GM19193 (cell line): Measurements from ENCODE around the gene FLRT1.

Experiments used
- POLR2A ChIP-seq: IDR thresholded peaks from 4 replicates; pipeline ENCODE4 v1.6.1; 2011; ENCODE audit not compliant: insufficient read depth, insufficient read length; ENCODE audit errors: extremely low read depth

FLRT1 gene

DNA sequence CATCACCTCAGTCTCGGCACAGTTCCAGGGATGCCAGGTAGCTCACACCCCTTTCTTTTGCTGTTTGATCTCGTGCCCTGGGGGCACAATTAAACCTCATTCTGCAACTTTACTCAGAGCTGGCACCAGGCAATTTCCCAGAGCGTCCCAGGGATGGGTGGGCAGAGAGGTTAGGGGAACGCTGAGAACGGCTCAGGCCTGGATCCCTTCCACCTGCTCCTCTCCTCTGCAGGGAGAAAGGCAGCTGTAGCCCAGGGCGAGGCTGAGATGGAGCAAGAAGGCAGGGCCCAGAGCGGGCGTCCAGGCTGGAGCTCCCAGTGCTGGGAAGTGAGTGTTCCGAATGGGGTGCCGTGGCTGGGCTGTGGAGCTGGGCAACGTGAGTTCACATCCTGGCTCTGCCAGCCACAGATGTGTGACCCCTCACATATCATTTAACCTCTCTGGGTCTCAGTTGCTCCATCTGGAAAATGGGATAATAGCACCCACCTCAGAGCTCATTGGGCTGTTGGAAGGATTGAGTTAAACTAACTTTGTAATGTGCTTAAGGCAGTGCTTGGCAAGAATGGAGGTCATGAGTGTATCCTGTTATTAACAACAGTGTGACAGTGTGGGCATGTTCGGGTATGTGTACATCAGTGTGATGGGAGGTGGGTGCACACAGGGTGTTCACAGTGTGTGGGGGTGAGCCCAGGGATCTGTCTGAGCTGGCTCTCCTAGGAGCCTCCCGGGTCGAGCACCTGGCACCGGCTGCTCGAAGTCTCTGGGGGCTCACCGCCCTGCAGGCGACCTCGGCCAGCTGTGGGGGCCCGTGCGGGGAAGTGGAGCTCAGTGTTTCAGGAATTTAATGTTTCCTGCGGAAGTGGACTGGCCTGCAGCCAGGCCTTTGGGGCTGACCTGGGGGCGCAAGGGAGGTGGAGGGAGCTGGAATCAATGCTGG, 34.0 kb upstream of the FLRT1 start:
- no peak for TF ChIP-seq POLR2A

DNA sequence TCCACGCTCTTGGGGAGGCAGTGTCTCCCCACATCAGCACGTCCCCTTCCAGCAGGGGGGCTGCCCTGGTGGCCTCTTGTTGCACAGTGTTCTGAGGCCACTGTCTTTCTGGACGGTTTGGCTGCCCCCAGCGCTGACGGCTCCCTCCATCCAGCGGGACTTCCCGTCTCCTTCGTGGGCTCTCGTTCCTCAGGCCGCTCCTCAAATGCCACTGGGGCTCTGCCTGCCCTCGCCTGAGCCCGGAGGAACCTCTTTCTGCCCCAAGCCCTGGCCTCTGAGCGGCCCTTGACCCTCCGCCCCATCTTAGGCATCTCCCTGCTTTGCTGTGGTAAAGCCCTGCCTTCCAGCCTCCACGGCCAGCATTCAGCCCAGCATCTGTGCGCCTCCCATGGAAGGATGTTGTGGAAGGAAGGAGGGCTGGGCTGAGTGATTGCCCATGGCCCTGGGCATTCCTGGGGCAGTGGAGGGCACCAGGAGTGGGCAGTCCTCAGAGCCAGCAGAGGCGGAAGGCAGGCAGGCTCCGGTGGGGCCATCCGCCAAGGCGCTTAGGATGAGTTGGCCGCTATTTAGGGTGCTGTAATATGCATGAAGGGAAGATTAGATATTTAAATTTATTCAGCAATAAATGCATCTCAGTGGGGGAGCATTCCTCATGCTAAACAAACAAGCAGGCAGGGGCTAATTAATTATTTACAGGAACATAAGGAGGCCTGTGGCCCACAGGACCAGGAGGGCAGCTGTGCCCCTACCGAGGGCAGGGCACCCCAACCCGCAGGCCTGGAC, 31.7 kb upstream of the FLRT1 start:
- TF ChIP-seq POLR2A = no peak

DNA sequence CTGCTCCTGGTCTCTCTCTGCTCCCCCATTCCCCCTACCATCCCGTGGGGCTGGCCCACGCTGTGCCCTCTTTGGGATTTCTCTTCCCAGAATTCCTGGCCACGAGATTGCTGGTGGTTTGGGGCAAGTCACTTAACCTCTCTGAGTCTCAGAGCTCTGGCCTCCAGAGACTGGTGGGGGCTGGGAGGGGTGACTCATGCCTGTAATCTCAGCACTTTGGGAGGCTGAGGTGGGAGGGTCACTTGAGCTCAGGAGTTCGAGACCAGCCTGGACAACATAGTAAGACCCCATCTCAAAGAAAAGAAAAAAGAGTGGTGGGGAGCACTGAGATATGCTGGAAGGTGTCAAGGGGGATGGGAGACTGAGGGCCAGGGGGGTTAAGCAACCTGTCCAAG, 31.1 kb upstream of the FLRT1 start:
- no peak for TF ChIP-seq POLR2A

DNA sequence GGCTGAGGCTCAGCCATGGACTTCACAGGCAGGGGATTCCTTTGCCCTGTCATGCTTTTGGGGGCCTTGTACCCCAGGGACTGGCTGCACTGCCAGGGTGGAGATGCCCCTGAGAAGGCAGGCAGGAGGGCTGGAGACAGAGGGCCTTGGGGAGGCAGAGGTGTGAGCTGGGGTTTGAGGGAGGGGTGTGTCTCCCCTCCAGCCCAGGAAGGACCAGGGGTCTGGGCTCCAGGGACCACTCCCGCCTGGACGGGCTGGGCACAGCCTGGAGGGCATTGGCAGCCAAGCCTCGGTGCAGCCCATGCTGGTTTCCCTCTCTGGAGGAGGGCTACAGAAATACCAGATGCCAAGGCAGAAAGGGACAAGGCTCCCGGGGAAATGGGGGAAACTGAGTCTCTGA, 30.0 kb upstream of the FLRT1 start:
- no peak for TF ChIP-seq POLR2A

DNA sequence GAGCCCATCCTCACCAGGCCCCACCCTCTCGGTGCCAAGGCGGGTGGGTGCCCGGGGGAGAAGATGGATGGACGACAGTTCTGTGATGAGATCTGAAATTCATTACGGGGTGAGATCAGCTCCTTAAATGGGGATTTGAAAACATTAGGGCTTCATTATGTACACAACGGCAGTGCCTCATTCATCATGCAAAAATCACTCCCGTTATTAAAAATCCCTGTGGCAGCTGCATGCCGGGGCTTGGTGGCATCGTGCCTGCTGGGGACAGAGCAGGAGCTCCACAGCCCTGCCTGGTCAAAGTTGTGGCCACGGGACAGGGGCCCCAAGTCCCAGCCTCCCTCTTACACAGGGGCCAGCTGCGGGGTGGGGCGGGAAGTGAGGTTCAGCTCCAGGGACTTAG, 29.3 kb upstream of the FLRT1 start:
- TF ChIP-seq POLR2A = no peak

DNA sequence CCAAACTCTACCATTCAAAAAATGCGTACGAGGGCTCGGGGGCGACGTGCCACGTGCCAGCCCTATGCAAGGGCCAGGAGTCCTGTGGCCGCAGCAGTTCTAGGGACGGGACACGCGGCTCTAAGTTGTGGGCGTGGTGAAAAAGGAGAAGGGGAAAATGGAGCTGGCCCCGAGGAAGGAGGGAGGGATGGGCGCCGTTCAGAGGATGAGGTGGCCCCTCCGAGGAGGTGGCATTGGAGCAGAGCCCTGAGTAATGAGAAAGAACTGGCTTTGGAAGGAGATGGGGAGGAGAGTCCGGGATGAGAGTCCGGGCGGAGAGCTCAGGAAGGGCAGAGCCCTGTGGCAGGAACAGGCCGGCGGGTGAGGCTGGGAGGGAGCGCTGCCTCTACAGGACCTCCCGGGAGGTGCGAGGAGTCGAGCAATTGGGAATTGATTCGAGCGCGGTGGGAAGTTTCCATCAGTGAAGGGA, 28.5 kb upstream of the FLRT1 start:
- no peak for TF ChIP-seq POLR2A

DNA sequence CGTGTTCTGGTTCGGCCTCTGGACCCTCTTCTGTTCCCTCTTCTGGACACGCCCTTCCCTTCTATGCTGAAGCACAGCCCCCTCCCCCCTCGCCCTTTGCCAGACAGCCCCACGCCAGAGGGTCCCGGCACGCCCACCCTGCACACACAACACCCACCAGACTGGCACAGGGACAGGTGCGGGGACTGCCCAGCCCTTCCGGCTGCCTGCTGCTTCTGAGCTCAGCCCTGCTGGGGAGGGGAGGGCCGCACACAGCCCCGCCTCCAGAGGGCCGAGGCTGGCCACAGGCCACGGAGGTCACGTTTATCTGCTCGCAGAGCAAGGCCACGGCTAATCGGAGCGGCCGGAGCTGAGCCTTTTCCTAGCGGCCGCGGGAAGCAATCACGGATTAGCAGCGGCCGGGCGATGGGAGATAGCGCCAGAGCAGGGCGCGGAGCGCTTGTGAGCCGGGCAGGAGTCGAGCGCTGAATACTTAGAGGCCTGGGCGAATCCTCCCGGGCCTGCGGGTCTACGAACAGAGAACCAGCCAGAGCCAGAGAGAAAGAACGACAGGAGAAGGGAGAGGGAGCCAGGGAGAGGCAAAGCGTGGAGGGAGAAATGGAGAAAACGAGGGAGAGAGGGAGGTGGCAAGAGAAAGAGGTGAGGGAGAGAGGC, 28.0 kb upstream of the FLRT1 start:
- no peak for TF ChIP-seq POLR2A

DNA sequence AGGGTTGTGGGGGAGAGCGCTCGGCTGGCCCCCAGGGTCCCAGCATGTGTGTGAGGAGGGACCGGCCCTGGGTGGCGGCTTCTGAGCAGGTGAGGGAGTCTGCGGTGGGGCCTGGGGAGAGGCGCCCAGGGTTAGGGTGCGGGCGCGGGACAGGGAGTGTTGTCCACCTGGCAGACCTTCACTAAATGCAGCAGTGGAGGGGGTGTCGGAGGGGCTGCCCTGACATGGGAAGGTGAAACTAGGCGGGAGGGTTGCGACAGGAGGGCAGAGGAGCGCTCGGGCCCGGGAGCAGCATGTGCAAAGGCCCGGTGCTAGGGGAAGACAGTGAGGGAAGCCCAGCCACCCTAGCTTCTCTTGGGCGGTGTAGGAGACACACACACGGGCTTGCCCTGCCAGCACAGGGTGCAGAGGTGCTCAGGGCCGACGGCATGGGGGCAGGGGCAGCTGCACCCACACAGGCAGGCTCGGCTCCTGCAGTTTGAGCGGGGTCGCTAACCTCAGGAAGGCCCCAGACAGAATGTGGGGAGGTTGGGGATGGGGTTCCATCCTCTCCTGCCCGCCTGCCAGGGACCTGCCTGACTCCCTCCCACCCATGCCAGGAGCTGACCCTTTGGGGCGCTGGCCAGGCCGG, 27.3 kb upstream of the FLRT1 start:
- no peak for TF ChIP-seq POLR2A

DNA sequence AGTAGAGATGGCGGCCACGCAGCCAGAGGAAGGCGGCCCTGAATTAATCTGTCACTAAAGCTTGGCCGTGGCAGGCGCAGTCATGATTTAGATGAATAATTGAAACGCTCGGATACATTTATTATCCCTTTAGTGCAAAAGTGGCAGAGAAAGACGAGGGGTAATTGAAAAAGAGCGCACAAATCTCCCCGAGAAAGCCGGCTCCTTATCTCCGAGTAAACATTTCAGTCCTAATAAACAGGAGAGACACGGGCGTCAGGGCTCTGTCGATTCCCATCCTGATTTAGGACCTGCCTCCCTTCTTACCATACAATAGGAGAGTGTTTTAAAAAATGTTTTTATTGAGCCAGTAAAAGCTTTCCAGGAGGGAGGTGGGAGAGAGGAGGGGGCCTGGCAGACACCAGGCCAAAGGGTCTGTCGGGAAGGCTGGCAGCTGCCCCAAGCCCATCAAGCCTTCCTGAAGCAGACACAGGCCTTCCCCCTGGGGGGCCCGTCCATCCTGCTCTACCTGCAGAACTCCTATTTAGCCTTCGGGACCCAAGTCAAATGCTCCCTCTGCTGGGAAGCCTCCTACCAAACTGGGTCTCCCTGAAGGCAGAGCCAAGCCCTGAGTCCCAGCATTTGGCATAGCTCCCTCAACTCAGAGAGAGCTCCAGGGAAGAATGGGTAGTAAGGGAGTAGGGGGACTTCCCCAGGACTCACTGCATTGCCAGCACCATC, 26.7 kb upstream of the FLRT1 start:
- TF ChIP-seq POLR2A = no peak

DNA sequence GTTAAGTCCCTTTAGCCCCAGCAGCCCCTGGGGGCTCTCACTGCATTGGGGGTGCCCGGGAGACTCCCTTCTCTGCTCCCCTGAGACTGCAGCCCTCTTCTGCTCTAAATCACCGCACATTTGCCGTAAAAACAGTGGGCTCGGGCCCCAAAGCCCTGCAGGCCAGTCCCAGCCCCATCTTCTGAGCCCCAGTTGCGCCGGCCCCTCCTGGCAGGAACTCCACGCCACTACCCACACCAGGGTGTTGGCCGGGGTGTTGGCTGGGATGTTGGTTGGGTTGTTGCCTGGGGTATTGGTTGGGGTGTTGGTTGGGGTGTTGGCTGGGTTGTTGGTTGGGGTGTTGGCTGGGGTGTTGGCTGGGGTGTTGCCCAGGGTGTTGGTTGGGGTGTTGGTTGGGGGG, 26.0 kb upstream of the FLRT1 start:
- no peak for TF ChIP-seq POLR2A

DNA sequence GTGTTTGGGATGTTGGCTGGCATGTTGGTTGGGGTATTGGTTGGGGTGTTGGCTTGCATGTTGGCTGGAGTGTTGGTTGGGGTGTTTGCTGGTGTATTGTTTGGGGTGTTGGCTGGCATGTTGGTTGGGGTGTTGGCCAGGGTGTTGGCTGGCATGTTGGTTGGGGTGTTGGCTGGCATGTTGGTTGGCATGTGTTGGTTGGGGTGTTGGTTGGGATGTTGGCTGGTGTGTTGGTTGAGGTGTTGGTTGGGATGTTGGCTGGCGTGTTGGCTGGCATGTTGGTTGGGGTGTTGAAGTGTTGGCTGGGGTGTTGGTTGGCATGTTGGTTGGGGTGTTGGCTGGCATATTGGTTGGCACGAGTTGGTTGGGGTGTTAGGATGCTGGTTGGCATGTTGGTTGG, 24.9 kb upstream of the FLRT1 start:
- no peak for TF ChIP-seq POLR2A

DNA sequence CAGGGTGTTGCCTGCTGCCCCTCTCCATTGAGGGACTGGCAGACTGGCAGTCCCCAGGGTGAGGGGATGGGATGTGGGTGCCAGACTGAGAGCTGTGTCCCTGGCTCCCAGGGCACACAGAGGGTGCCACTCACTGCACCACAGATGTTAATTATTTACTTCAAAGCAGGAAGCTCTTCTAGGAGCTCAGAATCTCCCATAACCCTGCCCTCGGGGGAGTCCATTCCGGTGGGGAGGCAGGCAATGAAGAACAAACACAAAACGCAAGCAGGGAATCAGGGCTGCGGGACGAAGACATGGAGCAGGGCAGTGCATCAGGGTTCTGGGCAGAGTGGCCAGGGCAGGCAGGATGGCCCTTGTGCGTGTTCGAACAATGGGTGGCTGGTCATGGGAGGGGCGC, 24.4 kb upstream of the FLRT1 start:
- no peak for TF ChIP-seq POLR2A

DNA sequence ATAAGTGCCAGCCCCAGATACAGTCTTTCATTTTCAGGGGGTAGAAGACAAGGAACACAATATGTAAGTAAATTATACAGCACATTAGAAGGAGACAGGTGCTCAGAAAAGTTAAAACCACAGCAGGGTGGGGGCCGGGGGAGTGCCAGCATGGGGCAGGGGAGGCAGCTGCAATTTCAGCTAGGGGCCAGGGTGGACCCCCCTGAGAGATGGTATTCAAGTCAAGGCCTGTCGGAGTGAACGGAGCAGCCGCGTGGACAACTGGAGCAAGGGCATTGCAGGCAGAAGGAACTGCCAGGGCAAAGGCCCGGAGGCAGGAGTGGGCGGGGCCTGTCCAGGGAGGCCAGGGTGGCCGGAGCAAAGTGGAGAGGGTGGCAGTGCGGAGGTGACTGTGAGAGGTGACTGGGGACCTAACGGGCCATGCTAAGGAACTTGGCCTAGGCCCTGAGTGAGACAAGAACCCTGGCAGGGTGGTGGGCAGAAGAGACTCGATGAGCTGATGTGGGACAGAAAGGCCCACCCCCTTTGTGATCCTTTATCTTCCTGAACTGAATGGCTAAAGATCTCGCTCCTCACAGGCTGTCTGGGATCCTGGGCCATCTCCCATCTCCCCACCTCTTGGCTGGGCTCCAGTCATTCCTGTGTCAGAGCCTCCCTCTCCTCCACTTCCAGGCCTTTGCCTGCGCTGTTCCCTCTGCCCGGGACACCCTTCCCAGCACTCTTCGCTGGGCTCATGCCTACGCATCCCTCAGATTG, 22.4 kb upstream of the FLRT1 start:
- TF ChIP-seq POLR2A = no peak
